NCI-H146 (cell line): ENCODE results near the gene OR2T34.
"Not testable (repeated sequence)": the region's sequence is repeated elsewhere in the genome, so short reads cannot be mapped to it uniquely, and the experiment has no call there.

Experiments
- DNase-seq: peaks from one replicate; lab custom pipeline; 2025; lab: John Stamatoyannopoulos, UW

OR2T34 gene

GRCh38 chr1:248551027-248551426, 23.5 kb downstream of the OR2T34 start:
- DNase-seq, result not testable (repeated sequence)

GRCh38 chr1:248547383-248547782, 27.2 kb downstream of the OR2T34 start:
- DNase-seq, result not testable (repeated sequence)

- not testable (repeated sequence) for DNase-seq
These were observed 37.1 kb downstream of the OR2T34 start for GRCh38 chr1:248537449-248537848.
